ENCODE results near the gene BSPH1.
"Not testable (repeated sequence)": the region's sequence is repeated elsewhere in the genome, so short reads cannot be mapped to it uniquely, and the experiment has no call there.

Gene BSPH1, protein sequence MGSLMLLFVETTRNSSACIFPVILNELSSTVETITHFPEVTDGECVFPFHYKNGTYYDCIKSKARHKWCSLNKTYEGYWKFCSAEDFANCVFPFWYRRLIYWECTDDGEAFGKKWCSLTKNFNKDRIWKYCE

GRCh38 chr19:47992070-47992469 is at the start of gene BSPH1:
Gene BSPH1, minus strand, starts transcription at chr19:47992170. Its CDS starts 89 bp downstream, at chr19:47992081.
- no peak for DNase-seq (ENCODE audit: low read depth)

DNA sequence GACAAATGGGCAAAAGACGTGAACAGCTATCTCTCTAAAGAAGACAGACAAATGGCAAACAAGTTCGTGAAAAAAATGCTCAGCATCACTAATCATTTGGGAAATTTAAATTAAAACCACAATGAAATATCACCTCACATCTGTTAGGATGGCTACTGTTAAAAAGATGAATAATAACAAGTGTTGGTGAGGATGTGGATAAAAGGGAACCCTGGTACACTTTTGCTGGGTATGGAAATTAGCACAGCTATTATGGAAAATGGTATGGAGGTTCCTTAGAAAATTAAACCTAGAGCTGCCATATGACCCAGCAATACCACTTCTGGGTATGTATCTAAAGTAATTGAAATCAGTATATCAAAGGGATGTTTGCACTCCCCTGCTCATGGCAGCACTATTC is 44.8 kb upstream of the BSPH1 start:
- no peak for DNase-seq (ENCODE audit: low read depth)

DNA sequence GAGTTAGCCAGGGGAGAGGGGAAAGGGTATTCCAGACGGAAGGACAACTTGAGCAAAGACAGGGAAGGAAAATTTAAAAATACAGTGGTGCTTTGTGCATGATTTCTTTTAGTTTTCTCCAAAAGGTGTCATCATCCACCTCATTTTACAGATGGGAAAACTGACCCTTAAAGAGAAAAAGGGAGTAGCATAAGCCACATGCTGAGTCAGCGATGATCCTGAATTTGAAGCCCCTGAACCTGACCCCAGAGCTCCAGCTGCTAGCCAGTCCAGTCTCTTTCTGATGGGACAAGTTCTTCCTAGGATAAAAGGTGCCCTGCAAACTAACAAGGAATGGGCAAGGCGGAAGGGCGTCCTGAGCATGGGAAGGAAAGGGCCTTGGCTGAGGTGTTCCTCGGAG is 41.6 kb upstream of the BSPH1 start:
- DNase-seq (ENCODE audit: low read depth): no peak

DNA sequence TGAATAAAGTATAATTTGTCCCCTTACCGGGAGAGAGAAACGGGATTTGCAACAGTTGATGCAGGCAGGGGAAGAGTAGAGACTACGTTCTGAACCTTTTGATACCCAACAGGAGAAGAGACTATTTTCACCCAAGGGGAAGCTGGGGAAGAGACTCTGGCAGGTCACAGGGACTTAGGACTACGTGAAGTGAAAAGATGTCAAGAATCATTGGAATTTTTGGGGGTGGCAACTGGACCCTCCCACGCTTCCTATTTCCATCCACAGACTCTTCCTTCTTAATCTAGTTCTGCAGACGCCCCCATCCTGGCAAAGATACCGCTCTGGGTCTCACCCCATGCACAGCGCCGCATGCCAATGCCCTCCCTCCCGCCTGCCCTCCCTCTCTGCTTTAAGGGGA is 38.1 kb upstream of the BSPH1 start:
- DNase-seq (ENCODE audit: low read depth): no peak

- DNase-seq (ENCODE audit: low read depth): no peak
These were observed 37.5 kb upstream of the BSPH1 start for GRCh38 chr19:48029431-48029830.

- DNase-seq (ENCODE audit: low read depth): no peak
These were observed 33.5 kb upstream of the BSPH1 start for GRCh38 chr19:48025480-48025879.

DNA sequence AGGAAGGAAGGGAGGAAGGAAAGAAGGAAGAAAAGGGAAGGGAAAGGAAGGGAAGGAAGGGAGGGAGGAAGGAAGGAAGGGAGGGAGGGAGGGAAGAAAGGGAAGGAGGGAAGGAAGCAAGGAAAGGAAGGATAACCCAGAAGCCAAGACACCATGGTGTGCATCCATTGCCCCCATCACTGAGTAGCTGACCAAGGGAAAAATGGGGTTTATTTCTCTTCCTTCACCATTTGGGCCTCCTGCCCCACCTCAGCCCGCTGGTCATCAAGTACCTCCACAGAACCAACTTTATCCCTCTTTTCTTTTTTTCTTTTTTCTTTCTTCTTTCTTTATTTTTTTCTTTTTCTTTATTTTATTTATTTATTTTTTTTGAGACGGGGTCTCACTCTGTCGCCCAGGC is 31.5 kb upstream of the BSPH1 start:
- DNase-seq (ENCODE audit: low read depth): no peak

DNA sequence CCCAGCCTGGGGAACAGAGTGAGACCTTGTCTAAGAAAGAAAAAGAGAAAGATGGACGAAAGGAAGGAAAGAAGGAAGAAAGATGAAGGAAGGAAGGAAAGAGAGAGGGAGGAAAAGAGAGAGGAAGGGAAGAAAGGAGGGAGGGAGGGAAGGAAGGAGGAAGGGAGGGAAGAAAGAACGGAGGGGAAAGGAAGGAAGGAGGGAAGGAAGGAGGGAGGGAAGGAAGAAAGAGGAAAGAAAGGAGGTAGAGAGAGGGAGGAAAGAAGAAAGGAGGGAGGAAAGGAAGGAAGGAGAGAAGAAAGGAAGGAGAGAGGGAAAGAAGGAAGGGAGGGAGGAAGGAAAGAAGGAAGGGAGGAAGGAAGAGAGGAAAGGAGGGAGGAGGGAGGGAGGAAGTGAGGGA is 31.0 kb upstream of the BSPH1 start:
- DNase-seq (ENCODE audit: low read depth): no peak

GRCh38 chr19:48020686-48021085 is 28.7 kb upstream of the BSPH1 start:
- no peak for DNase-seq (ENCODE audit: low read depth)

DNA sequence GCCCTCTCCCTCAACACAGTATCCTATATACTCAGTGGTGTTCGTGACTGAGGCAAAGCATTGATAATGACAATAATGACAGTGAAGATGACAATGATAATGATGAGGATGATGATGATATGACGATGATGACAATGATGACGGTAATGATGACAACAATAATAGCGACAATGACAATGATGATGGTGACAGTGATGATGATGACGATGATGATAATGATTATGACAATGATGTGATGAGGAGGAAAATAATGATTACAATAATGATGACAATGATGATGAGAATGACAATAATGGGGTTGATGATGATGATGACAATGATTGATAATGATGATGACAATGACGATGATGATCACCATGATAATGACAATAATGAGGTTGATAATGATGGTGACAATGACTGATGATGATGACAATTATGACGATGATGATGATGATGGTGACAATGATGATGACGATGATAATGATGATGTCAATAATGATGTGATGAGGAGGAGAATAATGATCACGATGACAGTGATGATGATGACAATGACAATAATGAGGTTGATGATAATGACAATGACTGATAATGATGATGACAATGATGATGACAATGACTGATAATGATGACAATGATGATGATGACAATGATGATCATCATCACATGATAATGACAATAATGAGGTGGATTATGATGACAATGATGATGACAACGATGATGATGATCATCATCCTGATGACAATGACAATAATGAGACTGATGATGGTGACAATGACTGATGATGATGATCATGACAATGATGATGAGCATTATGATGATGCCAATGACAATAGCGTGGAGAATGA is 19.2 kb upstream of the BSPH1 start:
- DNase-seq (ENCODE audit: low read depth): no peak

- DNase-seq (ENCODE audit: low read depth): peak; percentile 3
These were observed 14.8 kb upstream of the BSPH1 start for GRCh38 chr19:48006762-48007161.

GRCh38 chr19:48004236-48004635 is 12.3 kb upstream of the BSPH1 start:
- no peak for DNase-seq (ENCODE audit: low read depth)

DNA sequence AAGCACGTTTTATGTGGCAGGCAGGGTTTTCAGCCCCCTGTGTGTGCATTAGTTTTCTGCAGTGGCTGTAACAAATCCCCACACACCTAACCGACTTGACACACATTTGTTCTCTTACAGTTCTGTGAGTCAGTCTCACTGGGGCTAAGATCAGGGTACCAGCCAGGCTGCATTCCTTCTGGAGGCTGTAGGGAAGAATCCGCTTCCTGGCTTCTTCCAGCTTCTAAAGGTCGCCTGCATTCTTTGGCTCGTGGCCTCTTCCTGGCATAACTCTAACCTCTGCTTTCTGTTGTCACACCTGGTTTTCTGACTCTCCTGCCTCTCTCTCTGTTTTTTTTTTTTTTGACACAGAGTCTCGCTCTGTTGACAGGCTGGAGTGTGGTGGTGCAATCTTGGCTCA is 8.9 kb upstream of the BSPH1 start:
- DNase-seq (ENCODE audit: low read depth): no peak

DNA sequence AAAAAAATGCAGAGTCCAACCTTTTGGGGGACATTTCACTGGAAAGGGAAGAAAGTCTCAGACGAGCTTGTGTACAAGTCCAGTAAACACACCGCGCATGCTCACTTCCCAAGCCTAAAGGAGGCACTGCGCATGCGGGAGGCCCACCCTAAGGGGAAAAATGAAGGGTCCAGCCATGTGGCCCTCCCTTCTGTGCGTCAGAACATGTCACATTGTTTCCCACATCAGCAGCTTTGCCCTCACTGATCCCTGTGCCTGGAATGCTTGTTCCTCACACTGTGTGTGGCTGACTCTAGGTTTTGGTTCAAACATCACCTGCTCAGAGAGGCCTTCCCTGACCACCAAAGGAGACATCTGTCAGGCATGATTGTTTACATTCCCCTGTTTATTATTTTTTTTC is 6.8 kb upstream of the BSPH1 start:
- no peak for DNase-seq (ENCODE audit: low read depth)

- no peak for DNase-seq (ENCODE audit: low read depth)
These were observed 4.3 kb upstream of the BSPH1 start for GRCh38 chr19:47996230-47996727.

GRCh38 chr19:47994209-47994802 is 2.3 kb upstream of the BSPH1 start, which contains the start of gene ELSPBP1:
Gene ELSPBP1, plus strand, starts transcription at chr19:47994632. Its CDS starts 14,036 bp downstream, at chr19:48008668.
- DNase-seq (ENCODE audit: low read depth): no peak

- no peak for DNase-seq (ENCODE audit: low read depth)
These were observed 670 bp downstream of the BSPH1 start for GRCh38 chr19:47991191-47991808.

DNA sequence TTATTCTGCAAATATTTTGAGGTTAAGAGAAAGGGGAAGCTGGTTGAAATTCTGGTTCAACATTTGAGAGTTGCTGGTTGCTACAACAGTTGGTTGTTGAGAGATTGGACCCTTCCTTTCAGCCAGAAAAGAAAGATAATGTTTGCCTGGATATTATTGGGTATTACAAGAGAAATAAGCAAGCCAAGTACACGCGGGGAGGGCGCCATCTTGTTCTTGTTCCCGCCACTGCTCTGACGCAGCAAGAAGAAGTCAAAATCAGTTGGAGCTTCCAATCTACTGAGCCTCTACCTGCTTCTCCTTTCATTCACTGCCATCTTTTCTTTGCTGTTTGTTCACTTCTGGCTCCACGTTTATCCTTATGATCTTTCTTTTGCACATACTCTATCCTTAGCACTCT is 18.4 kb downstream of the BSPH1 start:
- no peak for DNase-seq (ENCODE audit: low read depth)

GRCh38 chr19:47955936-47956335 is 36.0 kb downstream of the BSPH1 start:
- not testable (repeated sequence) for DNase-seq (ENCODE audit: low read depth)

DNA sequence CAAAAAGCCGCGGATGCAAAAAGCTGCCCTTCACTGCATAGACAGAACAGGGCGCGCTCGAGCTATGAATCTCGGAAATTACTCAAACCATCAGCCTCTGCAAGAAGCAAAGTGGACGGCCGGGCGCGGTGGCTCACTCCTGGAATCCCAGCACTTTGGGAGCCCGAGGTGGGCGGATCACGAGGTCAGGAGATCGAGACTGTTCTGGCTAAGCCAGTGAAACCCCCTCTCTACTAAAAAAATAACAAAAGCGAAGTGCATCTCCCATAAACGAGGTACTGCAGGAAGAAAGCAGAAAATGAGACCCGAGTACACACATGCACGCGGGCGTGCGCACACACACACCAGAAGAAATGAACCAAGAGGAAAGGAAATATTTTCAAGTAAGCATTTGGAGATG is 39.8 kb downstream of the BSPH1 start:
- not testable (repeated sequence) for DNase-seq (ENCODE audit: low read depth)

GRCh38 chr19:47949852-47950521 is 42.0 kb downstream of the BSPH1 start:
- not testable (repeated sequence) for DNase-seq (ENCODE audit: low read depth)

GRCh38 chr19:47928581-47928980 is 63.4 kb downstream of the BSPH1 start:
- DNase-seq (ENCODE audit: low read depth): not testable (repeated sequence)
